GM18502 (cell line): ENCODE data around the gene STAT3.

Experiments
- ATAC-seq: cut with Tn5 transposase; IDR thresholded peaks from one replicate; pipeline ENCODE4 v1.9.1; 2021; ENCODE audit warnings: mild to moderate bottlenecking; ENCODE audit not compliant: unreplicated experiment, poor library complexity

STAT3 gene

DNA sequence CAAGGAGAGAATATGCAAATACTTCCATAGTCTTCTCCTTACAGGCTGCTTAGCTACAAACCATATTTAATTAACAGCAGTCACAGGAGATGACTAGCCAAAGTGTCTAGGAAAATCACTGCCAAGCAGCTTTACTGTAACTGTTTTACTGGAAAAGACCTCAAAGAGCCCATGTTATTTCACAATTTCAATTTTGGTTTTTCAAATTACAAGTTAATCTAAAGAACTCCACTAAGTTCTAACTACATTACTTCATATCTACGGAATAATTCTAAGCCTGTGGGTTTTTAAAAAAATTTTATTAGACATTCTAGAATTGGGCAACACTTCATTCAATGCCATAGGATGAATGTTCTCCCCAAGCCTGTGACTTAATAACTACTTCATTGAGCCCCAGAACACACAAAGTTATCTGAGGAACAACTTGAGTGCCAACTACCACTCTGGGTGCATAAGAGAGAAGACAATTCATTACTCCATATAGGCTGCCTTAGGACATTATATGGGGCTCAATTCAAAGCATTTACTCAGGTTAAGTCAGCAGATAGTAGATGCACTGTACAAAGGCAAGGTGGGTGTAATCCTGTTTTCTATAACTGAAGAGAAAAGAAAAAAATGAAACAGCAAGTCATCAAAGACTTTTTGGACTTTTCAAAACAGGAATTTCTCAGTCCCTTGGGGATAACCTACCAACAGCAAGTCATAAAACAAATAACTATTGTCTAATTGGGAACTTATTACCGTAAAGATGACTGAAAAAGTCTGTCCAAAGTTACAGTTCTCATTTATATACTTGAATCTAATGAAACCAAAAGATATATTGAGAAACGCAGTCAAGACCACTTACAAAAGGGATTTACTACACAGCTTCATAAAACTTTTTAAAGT is 33.0 kb downstream of the STAT3 start:
- no peak for ATAC-seq

DNA sequence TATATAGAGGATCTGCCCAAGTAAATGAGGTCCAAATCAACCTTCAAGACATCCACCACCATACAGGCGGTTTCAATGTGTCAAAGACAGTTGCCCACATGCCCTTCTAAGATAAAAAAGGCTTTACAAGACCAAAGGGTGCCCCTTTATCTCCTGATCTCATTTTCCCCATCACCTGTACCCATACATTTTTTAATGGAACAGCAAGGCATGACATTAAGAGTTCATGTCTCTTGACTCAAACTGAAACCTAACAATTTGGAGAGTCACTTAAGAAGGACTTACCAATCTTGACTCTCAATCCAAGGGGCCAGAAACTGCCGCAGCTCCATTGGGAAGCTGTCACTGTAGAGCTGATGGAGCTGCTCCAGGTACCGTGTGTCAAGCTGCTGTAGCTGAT is 40.1 kb downstream of the STAT3 start:
- ATAC-seq = no peak

DNA sequence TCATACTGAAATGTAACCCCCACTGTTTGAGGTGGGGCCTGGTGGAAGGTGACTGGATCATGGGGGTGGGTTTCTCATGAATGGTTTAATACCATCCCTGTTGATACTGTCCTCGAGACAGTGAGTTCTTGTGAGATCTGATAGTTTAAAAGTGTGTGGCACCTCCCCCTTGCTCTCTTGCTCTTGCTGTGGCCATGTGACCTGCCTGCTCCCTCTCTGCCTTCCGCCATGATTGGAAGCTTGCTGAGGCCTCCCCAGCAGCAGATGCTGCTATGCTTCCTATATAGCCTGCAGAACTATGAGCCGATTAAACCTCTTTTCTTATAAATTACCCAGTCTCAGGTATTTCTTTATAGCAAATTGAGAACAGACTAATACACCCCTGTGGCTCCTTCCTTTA is 40.6 kb downstream of the STAT3 start:
- no peak for ATAC-seq

DNA sequence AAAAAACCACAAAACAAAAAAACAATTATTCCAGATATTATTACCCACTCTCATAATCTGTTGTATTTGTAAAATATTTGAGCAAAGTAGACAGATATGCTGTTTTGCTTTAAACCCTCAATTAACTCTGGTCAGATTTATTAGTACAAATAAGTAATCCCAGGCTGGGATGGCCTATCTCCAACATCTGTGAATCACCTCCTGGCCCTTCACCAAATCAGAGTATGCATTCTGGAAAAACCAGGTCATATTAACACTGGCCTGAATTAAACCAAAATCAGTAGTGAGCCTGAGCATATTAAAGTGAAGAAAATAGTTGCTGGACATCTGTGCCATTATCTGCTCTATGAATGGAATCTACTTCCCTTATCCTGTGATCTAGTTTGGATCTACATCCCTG is 41.0 kb downstream of the STAT3 start:
- no peak for ATAC-seq

DNA sequence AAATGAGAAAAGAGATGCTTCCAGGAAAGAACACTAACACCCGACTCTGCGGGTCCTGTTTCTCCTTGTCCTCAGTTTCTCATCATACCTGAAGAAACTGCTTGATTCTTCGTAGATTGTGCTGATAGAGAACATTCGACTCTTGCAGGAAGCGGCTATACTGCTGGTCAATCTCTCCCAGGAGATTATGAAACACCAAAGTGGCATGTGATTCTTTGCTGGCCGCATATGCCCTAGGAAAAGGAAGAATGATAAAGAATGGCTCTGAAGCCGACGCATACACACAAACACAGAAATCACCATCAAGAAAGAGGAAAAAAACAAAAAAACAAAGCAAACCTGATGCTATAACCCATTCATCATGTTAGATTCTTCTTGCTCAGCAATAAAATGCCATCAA is 41.8 kb downstream of the STAT3 start:
- ATAC-seq = no peak

DNA sequence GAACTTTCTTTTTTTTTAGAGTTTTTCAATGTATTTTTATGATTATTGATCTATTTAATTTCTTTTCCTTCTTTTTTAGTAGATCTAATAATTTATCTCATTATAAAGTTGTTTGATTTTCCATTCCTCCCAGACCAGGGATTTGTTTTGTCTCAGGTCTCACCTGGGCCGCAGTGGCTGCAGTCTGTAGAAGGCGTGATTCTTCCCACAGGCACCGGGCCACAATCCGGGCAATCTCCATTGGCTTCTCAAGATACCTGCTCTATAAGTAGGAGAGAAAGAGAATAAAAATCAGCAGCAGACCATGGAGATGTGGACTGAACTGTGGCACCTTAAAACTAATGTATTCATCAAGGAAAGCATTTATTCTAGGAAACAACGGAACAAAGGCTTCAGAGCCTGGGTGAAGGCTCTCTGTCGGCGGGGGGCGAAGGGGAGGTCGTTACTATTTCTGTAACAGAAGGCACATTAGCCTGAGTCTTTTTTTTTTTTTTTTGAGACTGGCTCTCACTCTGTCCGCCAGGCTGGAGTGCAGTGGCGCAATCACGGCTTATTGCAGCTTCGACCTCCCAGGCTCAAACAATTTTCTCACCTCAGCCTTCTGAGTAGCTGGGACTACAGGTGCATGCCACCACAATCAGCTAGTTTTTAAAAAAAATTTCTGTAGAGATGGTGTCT is 42.7 kb downstream of the STAT3 start:
- ATAC-seq = no peak

DNA sequence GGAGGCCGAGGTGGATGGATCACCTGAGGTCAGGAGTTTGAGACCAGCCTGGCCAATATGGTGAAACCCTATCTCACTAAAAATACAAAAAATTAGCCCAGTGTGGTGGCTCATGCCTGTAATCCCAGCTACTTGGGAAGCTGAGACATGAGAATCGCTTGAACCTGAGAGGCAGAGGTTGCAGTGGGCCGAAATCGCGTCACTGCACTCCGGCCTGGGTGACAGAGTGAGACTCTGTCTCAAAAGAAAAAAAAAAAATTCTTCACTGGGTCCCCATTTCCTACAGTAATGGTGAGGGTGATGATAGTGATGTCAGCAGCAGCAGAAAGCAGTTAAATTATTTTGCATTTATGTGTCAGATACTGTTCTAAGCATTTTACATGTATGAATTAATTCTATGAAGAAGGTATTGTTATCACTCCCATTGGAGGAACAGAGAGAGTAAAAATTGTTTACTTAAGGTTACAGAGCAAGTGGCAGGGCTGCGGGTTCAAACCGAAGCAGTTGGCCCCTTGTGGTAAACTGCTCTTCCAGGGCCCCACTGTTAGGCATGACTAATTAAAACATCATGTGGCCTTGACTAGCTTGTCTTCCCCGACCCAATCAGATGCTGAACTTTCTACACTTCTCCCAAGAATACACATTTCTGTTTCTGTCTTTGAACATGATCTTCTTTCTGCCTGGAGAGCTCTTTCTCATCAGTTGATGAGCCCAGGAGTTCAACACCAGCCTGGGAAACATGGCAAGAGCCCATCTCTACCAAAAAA is 45.8 kb downstream of the STAT3 start:
- ATAC-seq = no peak

DNA sequence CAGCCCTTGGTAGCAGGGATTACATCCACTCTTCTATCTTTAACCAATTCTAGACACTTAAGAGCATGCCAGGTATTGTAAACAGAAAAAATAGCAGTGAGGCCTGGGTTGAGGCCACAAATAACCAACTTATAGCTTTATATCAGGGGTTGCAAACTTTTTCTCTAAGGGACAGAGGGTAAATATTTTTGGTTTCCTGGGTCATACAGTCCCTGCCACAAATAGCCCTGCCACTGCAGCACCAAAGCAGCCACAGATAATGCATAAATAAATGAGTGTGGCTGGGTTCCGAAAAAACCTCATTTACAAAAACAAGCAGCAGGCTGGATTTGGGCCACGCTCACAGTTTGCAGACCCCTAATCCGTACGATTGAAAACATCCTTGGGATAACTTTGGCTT is 46.7 kb downstream of the STAT3 start:
- ATAC-seq = no peak

DNA sequence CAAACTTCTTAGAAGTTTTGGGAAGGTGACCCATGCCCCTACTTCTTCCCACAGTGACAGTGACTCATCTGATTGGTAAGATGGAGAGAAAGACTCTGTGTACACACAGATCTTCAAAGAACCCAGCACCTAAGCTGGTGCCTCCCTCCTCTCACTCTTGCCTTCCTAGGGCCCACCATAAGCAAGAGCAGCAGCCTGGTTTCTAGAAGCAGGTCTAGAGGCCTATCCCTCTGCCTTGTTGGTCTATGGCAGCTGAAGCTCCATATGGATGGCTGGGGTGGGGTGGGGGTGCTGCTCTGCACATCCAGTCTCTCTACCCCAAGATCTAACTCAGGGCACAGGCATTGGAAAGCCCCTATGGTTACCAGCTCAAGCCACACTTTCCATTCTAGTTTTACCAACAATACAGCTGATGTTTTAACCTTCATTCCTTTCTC is 47.5 kb downstream of the STAT3 start:
- ATAC-seq = no peak

DNA sequence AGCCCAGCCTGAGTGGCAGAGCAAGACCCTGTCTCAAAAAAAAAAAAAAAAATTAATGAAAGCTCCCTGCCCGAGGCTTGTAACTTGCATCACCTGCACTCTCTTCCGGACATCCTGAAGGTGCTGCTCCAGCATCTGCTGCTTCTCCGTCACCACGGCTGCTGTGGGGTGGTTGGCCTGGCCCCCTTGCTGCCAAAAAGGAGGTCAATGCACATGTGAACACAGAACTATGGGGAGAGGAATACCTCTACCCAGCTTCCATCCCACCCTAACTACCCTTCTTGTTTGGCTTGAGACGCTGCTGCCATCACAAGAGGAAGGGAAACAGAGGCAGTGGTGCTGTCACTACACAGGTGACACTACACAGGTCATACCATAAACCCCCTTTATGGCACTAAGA is 49.0 kb downstream of the STAT3 start:
- ATAC-seq = no peak

DNA sequence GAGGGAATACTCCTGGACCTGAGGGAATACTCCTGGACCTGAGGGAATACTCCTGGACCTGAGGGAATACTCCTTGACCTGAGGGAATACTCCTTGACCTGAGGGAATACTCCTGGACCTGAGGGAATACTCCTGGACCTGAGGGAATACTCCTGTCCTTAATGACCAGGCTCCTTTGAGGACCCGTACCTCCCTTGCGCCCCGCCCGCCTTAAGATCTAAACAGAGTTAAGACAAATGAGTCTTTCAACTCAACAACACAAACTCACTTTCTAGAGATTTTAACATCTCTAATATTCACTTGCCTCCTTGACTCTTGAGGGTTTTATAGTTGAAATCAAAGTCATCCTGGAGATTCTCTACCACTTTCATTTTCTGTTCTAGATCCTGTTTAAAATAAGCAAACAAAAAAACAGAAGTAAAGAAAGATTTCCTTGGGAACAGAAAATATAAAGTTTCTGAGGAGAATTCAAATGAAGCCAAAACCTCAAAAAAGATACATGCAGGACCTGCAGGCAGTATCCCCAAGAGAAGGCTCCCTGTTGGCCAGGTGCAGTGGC is 49.7 kb downstream of the STAT3 start:
- ATAC-seq = no peak

DNA sequence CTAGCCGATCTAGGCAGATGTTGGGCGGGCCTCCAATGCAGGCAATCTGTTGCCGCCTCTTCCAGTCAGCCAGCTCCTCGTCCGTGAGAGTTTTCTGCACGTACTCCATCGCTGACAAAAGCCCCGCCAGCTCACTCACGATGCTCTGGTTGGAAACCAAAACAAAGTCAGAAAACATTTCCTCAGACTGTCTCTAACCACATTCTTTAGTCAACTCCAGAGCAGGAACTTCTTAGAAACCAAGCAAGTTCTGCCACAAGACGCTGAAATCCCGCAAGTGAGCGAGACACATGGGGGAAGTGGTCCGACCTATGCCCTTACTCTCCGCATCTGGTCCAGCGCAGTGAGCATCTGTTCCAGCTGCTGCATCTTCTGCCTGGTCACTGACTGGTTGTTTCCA is 50.8 kb downstream of the STAT3 start:
- peak; percentile 64 for ATAC-seq

DNA sequence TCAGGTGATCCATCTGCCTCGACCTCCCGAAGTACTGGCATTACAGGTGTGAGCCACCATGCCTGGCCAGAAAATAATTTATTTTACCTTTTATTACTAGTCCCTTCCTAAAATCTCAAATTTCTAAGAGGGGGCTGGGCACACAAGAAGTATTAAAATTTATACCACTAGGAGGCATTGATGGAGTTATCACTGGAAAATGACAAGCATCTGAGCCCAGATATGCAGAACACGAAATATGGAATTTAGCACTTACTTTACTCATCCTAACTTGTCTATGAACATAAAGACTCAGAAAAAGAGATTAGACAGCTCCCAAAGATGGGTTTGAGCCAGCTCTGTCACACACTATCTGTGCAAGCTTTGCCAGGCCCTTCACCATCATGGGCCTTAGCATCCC is 53.6 kb downstream of the STAT3 start:
- no peak for ATAC-seq

DNA sequence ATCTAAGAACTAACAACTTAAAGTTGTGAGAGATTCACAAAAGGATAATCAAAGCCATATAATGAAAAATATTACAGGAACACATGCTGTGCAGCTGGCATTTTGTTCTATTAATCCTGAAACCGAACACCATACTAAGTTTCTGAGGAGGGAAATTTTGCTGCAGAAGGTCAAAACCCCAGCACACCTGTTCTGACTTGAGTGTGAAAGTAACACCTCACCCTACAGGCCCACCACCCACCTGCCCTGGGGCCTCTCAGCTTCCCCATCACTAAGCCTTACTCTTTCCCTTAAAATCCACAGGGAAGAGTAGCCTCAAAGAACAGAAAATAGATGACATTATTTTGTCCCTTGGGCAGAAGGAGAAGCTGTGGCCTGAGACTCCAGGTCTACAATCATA is 55.2 kb downstream of the STAT3 start:
- no peak for ATAC-seq

DNA sequence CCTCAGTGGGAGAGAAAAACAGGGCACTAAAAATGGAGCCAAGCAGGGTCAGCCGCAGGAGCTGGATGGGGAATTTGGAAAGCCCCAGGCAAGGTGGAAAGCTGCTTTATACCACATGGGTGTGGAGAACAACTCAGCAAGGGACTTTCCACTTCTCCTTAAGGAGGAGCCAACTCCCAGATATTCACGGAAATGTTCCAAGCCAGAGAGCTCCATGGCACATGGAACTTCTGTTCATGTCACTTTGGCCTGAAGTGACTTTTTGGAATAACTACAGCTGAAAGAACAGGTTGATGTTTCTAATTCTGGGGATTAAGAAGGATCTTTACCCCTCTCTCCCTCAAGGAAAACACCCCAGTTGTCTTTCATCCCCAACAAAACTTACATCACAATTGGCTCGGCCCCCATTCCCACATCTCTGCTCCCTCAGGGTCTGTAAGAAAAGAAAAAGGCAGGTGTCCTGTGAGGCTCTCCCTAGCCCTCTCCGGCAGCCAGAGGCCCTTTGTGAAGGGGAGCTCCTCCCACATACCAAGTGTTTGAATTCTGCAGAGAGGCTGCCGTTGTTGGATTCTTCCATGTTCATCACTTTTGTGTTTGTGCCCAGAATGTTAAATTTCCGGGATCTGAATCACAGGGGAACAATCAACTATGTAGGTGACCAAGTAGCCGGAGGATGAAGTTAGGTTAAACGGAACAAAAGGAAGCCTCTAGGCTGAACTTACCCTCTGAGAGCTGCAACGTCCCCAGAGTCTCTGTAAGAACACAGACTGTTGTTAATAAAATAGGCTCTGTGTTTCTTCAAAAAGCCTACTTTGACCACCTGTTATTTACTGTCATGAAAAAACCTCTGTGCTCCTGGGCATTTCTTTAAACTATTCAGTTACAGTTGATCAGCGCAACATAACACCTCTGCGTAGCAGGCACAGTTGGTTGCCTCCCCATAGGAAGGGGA is 58.9 kb downstream of the STAT3 start:
- no peak for ATAC-seq

DNA sequence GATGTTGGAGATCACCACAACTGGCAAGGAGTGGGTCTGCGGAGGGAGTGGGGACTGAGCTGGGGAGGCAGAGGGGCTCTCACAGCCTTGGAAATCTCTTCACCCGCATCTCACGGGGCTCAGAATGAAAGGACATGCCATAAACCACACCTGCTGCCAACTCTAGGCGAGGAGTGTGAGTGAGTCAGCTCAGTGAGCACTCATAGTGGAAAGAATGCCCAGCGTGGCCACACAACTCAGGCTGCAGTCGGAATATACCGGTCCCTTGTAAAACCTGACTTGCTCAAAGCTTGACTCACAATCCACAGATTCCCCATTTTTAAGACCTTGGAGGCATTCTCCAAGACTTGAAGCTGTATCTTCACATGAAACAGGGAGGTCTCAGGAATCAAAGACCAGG is 63.2 kb downstream of the STAT3 start:
- no peak for ATAC-seq

DNA sequence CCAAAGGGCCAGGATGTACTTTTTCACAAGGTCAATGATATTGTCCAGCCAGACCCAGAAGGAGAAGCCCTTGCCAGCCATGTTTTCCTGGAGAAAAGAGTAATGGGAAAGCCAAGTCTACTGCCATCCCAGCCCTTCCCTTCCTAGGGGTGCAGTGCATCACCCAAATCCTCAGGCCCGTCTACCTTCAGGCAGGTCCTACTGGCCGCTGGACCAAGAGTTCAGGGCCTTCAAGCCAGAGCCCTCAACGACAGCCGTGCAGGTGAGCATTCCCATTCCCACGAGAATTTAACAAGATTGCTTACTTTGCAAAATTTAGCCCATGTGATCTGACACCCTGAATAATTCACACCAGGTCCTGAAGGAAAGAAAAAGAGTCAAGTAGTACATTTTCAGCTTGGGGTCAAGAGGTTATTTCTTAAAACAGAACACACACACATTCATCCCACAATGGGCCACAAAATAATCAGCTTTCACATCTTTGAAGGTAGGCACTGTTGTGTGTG is 64.9 kb downstream of the STAT3 start:
- ATAC-seq = no peak

DNA sequence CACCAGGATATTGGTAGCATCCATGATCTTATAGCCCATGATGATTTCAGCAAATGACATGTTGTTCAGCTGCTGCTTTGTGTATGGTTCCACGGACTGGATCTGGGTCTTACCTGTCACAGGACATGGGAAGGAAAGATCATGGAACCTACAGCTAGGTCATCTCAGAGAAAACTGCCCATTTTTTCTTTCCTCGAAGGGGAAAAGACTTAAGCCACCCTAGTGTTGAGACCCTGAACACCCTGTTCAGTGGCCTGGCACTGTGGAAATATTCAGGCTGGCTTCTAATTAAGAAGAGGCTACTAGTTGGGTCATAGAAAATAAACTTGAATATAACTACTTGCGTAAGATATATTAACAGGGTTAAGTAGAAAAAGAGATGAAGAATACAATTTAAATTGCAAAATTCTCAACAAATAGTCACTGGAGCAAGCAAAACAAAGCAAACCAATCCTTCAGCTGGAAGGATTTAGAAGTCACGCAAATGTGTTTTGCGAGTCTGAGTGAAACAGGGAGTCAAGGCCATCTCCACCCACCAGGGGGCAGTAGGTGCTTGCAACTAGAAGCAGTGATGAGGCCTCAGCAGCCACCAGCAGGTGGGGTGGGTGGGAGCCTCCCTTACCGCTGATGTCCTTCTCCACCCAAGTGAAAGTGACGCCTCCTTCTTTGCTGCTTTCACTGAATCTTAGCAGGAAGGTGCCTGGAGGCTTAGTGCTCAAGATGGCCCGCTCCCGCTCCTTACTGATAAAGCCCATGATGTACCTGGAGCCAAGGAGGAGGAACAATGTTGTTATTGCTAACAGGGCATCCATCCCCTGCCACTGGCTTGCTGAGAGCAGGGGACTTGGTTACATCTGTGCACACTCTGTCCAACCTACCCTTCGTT is 65.6 kb downstream of the STAT3 start:
- no peak for ATAC-seq

DNA sequence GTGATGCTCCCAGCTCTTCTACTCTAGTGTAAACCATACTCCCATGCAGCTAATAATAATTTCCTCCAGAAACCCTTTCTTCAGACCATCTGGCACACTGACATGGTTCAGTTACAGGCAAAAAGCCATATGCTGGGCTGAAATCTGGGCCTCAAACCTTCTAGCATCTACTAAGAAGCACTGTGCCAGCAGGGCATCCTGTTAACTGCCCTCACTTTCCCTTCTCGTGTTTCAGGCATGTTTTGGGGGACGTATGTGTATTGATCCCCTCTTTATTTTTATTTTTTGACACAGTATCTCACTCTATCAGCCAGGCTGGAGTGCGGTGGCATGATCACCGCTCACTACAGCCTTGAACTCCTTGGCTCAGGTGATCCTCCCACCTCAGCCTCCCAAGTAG is 66.7 kb downstream of the STAT3 start:
- ATAC-seq = no peak
